HG03196 (cell line): ENCODE data around the gene ZC3H18.
A peak's percentile ranks its signal among the peaks of the same experiment; 100 is the strongest.

Experiments used
- ATAC-seq: cut with Tn5 transposase; IDR thresholded peaks from one replicate; pipeline ENCODE4 v1.9.1; 2021; ENCODE audit not compliant: unreplicated experiment

The ZC3H18 gene

GRCh38 chr16:88532434-88533241 lies 37.6 kb upstream of the ZC3H18 start:
- ATAC-seq, result no peak

DNA sequence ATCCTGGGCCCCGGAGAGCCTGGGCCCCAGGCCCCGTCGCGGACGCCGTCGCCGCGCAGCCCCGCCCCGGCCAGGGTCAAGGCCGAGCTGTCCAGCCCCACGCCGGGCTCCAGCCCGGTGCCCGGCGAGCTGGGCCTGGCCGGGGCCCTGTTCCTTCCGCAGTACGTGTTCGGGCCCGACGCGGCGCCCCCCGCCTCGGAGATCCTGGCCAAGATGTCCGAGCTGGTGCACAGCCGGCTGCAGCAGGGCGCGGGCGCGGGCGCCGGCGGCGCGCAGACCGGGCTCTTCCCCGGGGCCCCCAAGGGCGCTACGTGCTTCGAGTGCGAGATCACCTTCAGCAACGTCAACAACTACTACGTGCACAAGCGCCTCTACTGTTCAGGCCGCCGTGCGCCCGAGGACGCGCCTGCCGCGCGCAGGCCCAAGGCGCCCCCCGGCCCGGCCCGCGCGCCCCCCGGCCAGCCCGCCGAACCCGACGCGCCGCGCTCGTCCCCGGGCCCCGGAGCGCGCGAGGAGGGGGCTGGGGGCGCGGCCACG lies 36.8 kb upstream of the ZC3H18 start:
- no peak for ATAC-seq

DNA sequence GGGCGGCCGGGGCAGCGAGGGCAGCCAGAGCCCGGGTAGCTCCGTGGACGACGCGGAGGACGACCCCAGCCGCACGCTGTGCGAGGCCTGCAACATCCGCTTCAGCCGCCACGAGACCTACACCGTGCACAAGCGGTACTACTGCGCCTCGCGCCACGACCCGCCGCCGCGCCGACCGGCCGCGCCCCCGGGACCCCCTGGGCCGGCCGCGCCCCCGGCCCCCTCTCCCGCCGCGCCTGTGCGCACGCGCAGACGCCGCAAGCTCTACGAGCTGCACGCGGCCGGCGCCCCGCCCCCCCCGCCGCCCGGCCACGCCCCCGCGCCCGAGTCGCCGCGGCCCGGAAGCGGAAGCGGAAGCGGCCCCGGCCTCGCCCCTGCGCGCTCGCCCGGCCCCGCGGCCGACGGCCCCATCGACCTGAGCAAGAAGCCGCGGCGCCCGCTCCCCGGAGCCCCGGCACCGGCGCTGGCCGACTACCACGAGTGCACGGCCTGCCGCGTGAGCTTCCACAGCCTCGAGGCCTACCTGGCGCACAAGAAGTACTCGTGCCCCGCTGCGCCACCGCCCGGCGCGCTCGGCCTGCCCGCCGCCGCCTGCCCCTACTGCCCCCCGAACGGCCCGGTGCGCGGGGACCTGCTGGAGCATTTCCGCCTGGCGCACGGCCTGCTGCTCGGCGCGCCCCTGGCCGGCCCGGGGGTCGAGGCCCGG lies 36.1 kb upstream of the ZC3H18 start:
- ATAC-seq, result peak; percentile 42

- ATAC-seq, result peak; percentile 22
Measured at GRCh38 chr16:88534638-88535190, 35.5 kb upstream of the ZC3H18 start.

- ATAC-seq, result no peak
Measured at GRCh38 chr16:88535191-88535856, 34.9 kb upstream of the ZC3H18 start.

DNA sequence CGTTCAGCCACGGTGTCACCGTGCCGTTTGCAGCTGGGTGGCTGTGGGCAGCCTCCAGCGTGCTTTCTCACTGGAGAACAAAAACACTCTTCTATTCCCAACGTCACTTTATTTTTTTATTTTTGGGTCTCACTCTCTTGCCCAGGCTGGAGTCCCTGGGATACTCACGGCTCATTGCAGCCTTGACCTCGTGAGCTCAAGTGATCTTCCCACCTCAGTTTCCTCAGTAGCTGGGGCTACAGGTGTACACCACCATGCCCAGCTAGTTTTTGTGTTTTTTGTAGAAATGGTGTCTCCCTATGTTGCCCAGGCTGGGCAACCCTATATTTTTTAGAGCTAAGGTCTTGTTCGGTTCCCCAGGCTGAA lies 34.4 kb upstream of the ZC3H18 start:
- no peak for ATAC-seq

DNA sequence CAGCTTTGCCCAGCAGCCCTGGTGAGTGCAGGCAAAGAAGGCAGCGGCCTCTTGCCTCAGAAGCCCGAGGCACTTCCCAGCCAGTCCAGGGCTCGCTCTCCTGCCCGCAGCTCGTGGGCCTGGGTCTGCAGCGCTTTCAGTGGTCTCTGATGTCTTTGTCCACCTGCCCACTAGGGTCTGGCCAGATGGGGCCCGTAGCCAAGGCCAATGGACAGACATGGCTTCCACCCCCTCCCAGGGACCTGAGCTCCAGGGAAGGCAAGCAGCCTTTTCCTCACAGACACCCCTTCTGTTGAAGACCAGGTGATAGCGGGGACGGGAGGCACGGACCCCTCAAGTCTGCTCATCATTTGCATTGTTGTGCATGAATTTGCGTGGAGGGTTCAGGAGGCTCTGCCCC lies 33.7 kb upstream of the ZC3H18 start:
- no peak for ATAC-seq

DNA sequence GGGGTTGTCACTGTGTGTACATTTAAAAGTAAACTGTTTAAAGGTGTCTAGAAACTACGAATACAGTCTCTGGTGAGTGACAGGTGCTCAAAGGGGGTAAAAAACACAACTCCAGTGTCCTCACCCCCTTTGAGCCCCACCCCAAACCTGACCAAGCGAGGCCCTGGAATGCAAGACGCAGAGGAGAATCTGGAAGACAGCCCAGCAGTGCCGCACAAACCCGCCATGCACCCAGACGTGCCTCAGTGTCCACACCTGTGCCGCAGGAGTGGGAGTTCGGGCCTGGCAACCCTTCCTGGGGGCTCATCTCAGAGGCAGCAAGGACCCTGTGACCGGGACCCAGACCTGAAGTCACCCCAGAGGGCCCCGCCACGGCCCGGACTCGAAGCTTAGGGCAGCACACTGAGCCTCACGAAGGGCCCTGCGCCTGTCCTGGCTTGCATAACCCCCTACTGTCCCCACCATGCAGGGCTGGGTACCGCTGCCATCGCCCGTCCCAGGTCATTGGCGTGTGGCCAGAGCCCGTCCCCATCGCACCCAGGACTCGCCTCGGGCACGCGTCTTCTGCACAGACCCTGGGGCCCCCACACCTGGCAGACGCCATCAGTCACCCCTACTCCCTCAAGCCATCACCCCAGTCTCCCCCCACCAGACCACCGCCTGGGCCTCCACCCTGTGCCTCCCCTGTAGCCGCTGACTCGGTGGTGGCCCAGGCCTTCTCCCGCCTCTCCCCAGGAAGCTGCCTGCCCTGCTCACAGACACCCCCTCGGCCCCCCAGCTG lies 33.0 kb upstream of the ZC3H18 start:
- no peak for ATAC-seq

DNA sequence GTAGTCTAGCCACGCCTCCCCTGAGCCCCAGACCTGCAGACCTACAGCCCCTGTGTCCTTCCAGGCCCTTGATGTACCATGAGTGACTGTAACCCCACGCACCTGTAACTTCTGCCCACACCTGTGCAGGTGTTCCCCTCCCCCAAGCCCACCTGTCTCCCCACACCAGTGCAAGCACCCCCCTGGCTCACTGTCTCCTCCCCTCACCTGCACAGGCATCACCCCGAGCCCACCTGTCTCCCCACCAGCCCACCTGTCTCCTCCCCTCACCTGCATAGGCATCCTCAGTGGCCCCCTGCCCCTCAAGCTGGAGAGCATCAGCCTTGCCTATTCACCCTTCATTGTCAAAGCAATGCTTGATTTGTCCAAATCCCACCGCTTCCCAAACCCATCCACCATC lies 32.3 kb upstream of the ZC3H18 start:
- ATAC-seq, result no peak

DNA sequence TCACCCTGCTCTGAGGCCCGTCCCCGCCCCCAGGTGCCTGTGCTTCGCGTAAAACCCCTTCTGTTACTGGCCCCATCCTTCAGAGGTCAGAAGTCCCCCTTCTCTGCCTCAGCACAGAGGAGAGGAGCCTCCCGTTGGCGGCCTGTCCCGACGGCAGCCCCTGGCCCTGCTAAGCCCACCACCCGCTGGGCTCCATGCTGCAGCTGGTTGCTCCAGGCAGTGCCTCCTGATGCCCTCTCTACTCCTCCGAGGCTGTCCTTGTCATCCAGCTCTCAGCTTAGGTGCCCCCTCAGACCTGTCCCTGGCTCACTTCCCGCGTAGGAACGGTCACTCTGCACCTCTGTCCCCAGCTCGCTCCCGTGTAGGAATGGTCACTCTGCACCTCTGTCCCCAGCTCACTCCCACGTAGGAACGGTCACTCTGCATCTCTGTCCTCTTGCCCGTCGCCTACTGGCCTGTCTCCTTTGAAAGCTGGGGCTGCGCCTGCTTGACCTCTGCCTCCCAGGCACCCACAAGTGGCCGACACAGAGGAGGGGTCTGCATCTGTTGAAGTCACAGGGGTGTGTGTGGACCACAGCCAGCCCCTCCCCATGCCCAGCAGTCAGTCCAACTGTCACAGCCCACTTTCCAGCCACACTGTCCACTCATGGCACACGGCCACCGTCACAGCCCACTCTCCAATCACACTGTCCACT lies 31.7 kb upstream of the ZC3H18 start:
- ATAC-seq, result no peak

- no peak for ATAC-seq
Measured at GRCh38 chr16:88539261-88539651, 30.9 kb upstream of the ZC3H18 start.

DNA sequence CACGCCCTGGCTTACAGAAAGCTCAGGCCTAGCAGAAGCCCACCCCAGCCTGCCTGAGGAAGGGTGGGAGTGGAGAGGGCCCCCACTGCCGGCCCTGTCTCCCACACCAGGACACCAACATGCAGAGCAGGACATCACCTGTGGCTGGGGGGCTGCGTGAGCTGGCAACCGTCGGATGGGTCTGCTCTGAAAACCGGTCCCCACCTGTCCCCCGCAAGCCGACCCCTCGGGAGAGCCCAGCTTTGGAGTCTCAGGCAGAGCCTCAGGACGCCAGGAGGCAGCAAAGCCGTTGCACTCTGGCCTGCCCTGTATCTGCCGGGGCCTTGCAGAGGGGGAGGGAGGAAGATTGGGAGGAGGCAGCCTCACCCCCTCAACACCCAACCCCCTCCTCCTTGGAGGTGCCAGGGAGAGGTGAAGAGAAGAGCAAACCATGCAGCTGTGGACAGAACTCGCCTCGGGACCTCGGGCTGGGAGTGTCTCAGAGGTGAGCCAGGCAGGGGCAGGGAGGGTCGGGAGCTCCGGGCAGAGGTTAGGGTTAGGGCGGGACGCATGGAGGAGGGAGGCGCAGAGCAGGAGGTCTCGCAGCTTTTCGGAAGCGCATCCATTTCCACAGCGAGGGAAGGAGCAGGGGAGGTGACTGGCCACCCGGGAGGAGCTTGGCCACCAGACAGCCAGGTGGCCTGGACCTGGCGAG lies 30.4 kb upstream of the ZC3H18 start:
- no peak for ATAC-seq

GRCh38 chr16:88540346-88540977 lies 29.7 kb upstream of the ZC3H18 start:
- ATAC-seq, result no peak

DNA sequence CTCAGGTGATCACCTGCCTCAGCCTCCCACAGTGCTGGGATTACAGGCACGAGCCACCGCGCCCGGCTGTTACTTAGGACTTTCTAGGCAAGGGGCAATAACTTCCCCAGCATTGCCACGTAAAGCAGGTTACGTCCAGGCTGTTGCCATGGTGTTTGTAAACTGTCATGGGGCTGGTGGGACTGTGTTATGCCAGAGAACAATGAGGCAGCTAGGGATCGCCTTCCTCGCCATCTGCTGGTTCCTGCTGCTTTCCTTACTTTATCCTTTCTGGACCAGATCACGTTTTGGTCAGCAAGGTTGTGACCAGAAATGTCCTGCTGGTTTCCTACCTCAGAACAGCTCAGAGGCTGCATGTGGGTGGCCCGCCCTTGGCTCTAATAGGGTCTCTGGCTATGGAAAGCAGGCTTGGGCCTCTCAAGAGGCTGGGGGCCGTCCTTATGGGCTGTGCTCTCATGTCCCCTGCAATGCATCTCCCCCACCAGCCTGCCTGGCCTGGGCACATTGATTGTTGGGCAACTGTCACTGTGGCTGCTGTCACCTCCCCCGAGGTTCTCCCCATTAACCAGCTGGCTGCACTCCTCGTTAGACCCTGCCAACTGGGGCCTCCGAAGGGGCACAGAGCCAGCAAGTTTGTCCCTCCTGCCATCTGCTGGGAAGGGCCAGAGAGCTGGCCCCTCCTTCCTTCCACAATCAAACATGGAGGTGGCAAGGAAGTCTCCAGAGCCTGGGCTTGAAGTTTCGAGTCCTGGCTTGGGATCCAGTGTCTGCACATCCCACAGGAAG lies 28.2 kb upstream of the ZC3H18 start:
- no peak for ATAC-seq

DNA sequence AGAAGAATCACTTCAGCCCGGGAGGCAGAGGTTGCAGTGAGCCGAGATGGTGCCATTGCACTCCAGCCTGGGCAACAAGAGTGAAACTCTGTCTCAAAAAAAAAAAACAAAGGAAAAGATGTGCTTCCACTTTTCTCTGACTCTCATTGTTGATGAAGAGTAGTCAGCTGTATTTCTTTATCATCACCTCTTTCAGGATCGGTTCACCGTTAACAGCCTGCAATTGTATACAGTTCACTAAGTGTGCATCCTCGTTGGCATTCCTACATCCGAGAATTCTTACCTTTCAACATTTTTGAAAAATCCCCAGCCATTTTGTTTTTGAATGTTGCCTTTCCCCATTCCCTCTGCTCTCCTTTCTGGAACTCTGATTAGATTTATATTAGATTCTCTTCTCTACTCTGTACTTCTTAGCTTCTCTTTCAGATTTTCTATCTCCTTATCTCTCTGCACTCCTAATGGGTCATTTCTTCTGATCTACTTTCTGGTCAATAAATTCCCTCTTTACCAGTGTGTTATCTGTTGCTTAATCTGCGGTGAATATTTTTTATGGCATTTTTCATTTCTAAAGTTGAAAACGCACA lies 26.9 kb upstream of the ZC3H18 start:
- no peak for ATAC-seq

DNA sequence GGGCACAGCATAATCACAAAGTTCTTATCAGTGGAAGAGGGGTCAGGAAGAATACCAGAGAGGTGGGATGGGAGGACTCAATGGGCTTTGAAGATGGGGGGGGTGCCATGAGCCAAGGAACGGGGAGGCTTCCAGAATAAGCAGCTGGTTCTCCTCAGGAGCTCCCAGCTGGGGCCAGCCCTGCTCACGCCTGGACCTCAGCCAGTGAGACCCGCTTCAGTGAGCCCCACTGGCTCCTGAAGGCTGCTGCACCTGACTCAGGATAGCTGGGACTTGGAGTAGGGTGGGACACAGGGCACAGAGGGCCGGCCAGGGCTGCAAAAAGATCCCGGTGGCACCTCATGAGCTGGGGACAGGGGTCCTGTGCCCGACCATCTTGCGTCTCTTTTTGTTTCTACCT lies 24.4 kb upstream of the ZC3H18 start:
- ATAC-seq, result no peak

DNA sequence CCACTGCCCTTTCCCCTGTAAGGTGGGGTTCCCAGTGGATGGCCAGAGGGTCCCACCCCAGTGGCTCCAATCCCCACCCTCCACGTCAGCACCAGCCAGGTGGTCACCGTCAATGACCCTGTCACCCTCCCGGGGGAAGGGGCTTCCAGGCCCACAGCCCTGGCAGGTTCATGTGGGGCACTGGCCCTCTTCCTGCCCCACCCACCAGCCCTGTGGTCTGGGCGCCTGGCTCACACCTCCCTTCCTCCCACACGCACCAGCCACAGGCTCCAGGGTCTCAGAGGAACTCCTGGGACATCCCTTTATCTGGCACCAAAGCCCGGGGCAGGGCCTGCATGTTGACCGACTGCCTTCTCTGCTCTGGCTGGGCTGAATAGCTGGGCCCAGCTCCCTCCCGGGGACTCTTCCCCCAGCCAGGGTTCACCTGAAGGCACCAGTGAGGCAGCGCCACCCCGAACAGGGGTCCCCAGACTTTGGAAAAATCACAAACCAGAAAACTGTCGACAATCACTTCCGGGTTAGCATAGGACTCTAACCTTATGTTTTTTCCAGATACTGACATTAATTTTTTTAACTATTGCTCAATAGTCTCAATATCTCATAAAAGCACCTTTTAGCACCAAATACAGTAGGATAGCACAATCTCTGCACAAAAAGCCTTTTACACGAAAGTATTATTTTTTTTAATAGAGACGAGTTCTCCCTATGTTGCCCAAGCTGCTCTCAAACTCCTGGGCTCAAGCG lies 21.9 kb upstream of the ZC3H18 start:
- ATAC-seq, result no peak
